Mucosa of stomach (tissue), 1 donor: Measurements from ENCODE around the gene CD2AP.

ENCODE experiments used
- H3K27me3 ChIP-seq: one replicate; pipeline ENCODE4 v1.7.0; 2013; ENCODE audit warnings: mild to moderate bottlenecking, low read length; ENCODE audit not compliant: control insufficient read depth, insufficient read depth
- H3K36me3 ChIP-seq: one replicate; pipeline ENCODE4 v1.7.0; 2013; ENCODE audit warnings: low read length; ENCODE audit not compliant: control insufficient read depth, insufficient read depth
- H3K4me1 ChIP-seq: one replicate; pipeline ENCODE4 v1.7.0; 2013; ENCODE audit warnings: mild to moderate bottlenecking, low read length; ENCODE audit not compliant: control insufficient read depth, insufficient read depth
- H3K4me3 ChIP-seq: one replicate; pipeline ENCODE4 v1.7.0; 2013; ENCODE audit warnings: low read length
- H3K9ac ChIP-seq: one replicate; pipeline ENCODE4 v1.7.0; 2013; ENCODE audit warnings: mild to moderate bottlenecking, low read length, moderate library complexity
- H3K9me3 ChIP-seq: one replicate; pipeline ENCODE4 v1.7.0; 2013; ENCODE audit warnings: mild to moderate bottlenecking, low read length, moderate library complexity; ENCODE audit not compliant: control insufficient read depth
- donor health status: Pancreatic carcinoma.

The CD2AP gene

GRCh38 chr6:47485491-47486135, 8.0 kb downstream of the CD2AP start:
- Histone ChIP-seq H3K36me3 (no peaks in the 10 kb centered on the region), H3K9me3 (no peaks in the 10 kb centered on the region), H3K4me3 (no peak overlapping the region), H3K27me3 (no peaks in the 10 kb centered on the region), H3K4me1 (peaks cover 21% of the 10 kb centered on the region), H3K9ac (no peak overlapping the region)

GRCh38 chr6:47489995-47490394, 12.4 kb downstream of the CD2AP start:
- Histone ChIP-seq H3K4me3 (no peak overlapping the region), H3K9ac (no peak overlapping the region), H3K27me3 (no peaks in the 10 kb centered on the region), H3K4me1 (peaks cover 5% of the 10 kb centered on the region), H3K9me3 (no peaks in the 10 kb centered on the region), H3K36me3 (no peaks in the 10 kb centered on the region)

GRCh38 chr6:47490676-47491075, 13.1 kb downstream of the CD2AP start:
- Histone ChIP-seq H3K27me3 (no peaks in the 10 kb centered on the region), H3K9ac (no peak overlapping the region), H3K4me3 (no peak overlapping the region), H3K9me3 (no peaks in the 10 kb centered on the region), H3K4me1 (peaks cover 4% of the 10 kb centered on the region), H3K36me3 (no peaks in the 10 kb centered on the region)

DNA sequence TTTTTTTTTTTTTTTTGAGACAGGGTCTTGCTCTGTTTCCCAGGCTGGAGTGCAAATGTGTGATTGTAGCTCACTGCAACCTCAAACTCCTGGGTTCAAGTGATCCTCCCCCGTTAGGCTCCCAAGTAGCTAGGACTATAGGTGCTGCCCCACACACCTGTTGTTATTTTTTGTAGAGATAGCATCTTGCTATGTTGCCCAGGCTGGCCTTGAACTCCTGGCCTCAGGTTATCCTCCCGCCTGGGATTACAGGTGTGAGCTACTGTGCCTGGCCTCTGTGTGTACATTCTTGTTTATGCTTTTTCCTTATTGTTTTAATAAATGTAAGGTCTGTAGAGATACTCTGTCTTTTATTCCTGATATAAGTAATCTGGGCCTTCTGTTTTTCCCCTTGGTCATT, 14.8 kb downstream of the CD2AP start:
- Histone ChIP-seq H3K4me1 (peaks cover 8% of the 10 kb centered on the region), H3K36me3 (no peaks in the 10 kb centered on the region), H3K9me3 (no peaks in the 10 kb centered on the region), H3K9ac (no peak overlapping the region), H3K4me3 (no peak overlapping the region), H3K27me3 (no peaks in the 10 kb centered on the region)

DNA sequence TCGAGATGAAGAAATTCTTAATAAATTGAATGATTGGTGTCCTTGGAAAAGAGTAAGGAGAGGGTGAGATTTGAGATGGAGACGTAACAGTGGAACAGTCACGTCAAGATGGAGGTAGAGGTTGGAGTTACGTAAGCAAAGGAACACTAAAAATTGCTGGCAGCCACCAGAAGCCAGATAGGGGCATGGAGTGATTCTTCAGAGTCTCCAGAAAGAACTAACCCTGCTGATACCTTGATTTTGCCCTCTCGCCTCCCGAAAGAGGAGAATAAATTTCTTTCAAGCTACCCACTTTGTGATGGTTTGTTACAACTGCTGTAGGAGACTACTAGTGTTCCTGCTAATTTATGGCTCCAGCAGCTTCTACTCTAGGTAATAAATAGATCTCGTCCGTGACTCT, 17.6 kb downstream of the CD2AP start:
- Histone ChIP-seq H3K9ac (no peak overlapping the region), H3K27me3 (no peaks in the 10 kb centered on the region)

DNA sequence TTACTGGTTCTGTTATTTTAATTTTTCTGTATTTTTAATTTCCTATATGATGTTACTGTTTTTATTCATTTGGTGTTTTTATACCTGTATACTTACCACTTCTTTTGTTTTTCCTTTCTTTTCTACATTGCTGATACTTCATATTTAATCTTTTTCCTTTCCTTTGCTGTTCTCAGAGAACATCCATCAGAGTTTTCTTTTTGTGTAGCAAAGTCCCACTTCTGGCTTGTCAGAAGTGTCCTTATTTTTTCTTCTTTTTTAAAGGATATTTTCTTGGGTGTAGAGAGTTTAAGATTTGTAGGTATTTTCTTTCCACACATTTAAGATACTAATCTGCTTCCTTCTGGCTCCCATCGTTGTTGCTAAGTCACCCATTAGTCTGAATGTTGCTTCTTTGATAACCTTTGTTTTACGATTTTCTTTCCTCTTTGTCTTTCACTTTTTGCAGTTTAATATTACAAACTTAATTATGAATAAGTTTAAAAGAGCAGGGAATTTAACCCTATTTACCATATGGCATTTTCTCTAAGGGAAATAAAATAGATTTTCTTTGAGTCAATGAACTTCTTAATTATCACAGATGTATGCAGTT, 18.5 kb downstream of the CD2AP start:
- Histone ChIP-seq H3K9me3 (no peaks in the 10 kb centered on the region), H3K4me1 (peaks cover 26% of the 10 kb centered on the region), H3K9ac (no peak overlapping the region), H3K36me3 (no peaks in the 10 kb centered on the region), H3K4me3 (no peak overlapping the region), H3K27me3 (no peaks in the 10 kb centered on the region)

More for the DNA sequence above, 17.6 kb downstream of the CD2AP start:
- Histone ChIP-seq H3K9me3 (no peaks in the 10 kb centered on the region), H3K4me1 (peaks cover 19% of the 10 kb centered on the region), H3K36me3 (no peaks in the 10 kb centered on the region), H3K4me3 (no peak overlapping the region)

GRCh38 chr6:47496935-47497579, 19.5 kb downstream of the CD2AP start:
- Histone ChIP-seq H3K9me3 (no peaks in the 10 kb centered on the region), H3K4me3 (no peak overlapping the region), H3K4me1 (peaks cover 36% of the 10 kb centered on the region), H3K27me3 (no peaks in the 10 kb centered on the region), H3K9ac (no peak overlapping the region), H3K36me3 (no peaks in the 10 kb centered on the region)

DNA sequence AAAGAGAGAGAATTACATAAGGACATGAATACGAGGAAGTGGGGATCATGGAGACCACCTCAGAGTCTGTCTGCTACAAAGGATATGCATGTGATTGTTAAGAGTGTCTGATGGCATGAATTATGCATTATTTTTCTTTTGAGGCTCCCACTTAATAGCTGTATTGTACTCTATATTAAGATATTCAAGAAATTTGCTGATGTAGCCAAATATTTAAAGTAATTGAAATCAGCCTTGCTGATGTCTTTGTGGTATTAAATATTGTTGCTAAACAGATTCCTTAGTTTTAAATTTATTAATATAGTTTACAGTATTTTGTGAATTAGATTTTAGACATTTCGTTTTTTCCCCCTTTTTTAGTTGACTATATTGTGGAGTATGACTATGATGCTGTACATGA, 25.3 kb downstream of the CD2AP start:
- Histone ChIP-seq H3K4me1 (peaks cover 47% of the 10 kb centered on the region), H3K4me3 (no peak overlapping the region), H3K27me3 (no peaks in the 10 kb centered on the region), H3K36me3 (no peaks in the 10 kb centered on the region), H3K9ac (no peak overlapping the region), H3K9me3 (no peaks in the 10 kb centered on the region)

GRCh38 chr6:47509937-47510336, 32.3 kb downstream of the CD2AP start:
- peaks cover 28% of the 10 kb centered on the region for H3K4me1 ChIP-seq
- no peak overlapping the region for H3K4me3 ChIP-seq
- no peaks in the 10 kb centered on the region for H3K9me3 ChIP-seq
- H3K9ac ChIP-seq, result no peak overlapping the region
- no peaks in the 10 kb centered on the region for H3K36me3 ChIP-seq
- no peaks in the 10 kb centered on the region for H3K27me3 ChIP-seq

GRCh38 chr6:47512872-47513271, 35.3 kb downstream of the CD2AP start:
- H3K9ac ChIP-seq, result no peak overlapping the region
- peaks cover 22% of the 10 kb centered on the region for H3K4me1 ChIP-seq
- H3K36me3 ChIP-seq, result no peaks in the 10 kb centered on the region
- H3K9me3 ChIP-seq, result no peaks in the 10 kb centered on the region
- H3K27me3 ChIP-seq, result no peaks in the 10 kb centered on the region
- no peak overlapping the region for H3K4me3 ChIP-seq

- H3K4me3 ChIP-seq, result no peak overlapping the region
- H3K27me3 ChIP-seq, result no peaks in the 10 kb centered on the region
- no peak overlapping the region for H3K9ac ChIP-seq
- H3K36me3 ChIP-seq, result no peaks in the 10 kb centered on the region
- H3K9me3 ChIP-seq, result no peaks in the 10 kb centered on the region
- peaks cover 27% of the 10 kb centered on the region for H3K4me1 ChIP-seq
Observed at GRCh38 chr6:47519279-47519678, 41.7 kb downstream of the CD2AP start.

- Histone ChIP-seq H3K9ac (no peak overlapping the region), H3K4me1 (peaks cover 27% of the 10 kb centered on the region), H3K36me3 (no peaks in the 10 kb centered on the region), H3K9me3 (no peaks in the 10 kb centered on the region), H3K4me3 (no peak overlapping the region), H3K27me3 (no peaks in the 10 kb centered on the region)
Observed at GRCh38 chr6:47520282-47520681, 42.7 kb downstream of the CD2AP start.
